ENCODE measurements around the gene WWOX.

DNA sequence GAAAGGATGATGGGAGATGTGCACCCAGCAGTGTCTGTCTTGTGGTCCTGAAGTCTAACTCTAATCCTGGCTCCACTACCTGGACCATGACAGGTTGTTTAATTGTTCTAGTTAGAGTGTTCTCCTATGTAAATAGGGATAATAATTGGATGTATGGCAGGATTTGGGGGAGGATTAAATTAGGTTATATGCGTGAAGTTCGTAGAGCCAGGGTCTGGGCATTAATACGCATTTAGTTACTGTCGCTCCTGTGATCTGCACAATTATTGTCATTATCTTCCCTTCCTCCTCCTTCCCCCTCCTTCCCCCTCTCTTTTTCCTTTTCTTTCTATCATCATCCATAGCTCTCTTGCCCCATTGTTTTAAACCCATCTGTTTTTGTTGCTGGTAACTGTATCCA, 210.3 kb downstream of the WWOX start:
- TF ChIP-seq, protein P1, sequence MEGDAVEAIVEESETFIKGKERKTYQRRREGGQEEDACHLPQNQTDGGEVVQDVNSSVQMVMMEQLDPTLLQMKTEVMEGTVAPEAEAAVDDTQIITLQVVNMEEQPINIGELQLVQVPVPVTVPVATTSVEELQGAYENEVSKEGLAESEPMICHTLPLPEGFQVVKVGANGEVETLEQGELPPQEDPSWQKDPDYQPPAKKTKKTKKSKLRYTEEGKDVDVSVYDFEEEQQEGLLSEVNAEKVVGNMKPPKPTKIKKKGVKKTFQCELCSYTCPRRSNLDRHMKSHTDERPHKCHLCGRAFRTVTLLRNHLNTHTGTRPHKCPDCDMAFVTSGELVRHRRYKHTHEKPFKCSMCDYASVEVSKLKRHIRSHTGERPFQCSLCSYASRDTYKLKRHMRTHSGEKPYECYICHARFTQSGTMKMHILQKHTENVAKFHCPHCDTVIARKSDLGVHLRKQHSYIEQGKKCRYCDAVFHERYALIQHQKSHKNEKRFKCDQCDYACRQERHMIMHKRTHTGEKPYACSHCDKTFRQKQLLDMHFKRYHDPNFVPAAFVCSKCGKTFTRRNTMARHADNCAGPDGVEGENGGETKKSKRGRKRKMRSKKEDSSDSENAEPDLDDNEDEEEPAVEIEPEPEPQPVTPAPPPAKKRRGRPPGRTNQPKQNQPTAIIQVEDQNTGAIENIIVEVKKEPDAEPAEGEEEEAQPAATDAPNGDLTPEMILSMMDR (IDR thresholded peaks at IDR 0.05) = no peak
- TF ChIP-seq POLR2A (IDR thresholded peaks at IDR 0.05) = no peak
